ENCODE results near the gene EME2.

The EME2 gene

DNA sequence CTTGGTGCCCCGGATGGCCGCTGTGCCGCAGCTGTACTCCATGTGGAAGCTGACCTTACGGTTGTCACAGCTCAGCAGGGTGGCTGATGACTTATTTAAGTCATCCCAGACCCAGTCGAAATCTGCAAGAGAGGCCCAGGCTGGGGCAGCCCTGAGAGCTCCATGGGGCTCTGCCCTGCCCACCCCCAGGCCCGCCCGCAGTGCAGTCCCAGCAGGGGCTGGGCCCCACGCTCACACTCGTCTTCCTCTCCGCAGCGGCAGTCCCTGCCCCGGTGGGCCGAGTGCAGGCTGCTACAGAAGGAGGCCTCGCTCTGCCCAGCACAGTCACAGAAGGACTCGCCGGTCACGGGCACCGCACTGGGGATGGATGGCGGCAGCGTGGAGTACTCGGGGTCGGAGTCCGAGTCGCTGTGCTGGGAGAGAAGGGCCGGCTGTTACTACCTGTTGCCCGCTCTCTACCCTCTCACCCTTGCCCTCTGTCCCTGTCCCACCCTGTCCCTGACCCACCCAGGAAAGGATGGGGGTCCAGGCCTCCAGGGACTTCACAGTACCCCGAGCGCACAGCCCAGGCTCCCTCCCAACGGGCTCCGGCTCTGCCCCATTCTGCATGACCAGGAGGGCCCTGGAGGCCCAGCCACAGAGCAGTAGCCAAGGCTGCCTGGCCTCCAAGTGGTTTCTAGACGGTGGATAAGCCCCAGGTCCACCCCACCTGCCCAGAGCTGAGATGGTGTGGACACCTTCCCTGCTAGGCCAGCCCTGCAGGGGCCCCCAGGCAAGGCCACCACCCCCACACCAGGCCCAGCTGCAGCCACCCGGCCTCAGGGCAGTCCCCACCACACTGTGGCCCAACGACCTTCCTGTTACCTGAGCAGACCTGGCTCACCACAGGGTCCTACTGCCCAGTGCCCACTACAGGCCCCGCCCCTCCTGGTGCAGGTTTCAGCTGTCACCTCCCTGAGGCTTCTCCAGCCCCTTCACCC, 5.9 kb downstream of the EME2 start:
- no peak for DNase-seq (ENCODE audit: low spot score)

DNA sequence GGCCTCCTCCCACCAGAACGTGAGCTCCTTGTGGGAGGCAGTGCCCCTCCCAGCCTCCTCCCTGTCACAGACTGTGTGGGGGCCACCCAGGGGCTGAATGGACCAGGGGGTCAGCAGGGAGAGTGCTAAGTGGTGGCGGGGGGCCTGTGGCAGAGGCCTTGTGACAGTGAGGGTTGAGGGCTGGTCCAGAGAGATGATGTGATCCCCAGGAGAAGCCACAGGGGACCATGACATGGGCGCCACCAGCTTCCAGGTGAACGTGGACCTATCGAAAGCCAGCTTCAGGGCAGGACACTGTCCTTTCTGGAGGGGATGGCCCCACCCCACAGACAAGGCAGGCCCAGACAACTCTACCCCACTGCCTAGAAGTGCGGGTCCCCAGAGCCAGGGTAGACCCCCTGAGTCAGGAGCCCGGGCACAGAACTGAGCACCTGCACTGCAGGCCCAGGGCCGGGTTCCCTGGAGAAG, 6.7 kb downstream of the EME2 start:
- DNase-seq (ENCODE audit: low spot score): no peak

DNA sequence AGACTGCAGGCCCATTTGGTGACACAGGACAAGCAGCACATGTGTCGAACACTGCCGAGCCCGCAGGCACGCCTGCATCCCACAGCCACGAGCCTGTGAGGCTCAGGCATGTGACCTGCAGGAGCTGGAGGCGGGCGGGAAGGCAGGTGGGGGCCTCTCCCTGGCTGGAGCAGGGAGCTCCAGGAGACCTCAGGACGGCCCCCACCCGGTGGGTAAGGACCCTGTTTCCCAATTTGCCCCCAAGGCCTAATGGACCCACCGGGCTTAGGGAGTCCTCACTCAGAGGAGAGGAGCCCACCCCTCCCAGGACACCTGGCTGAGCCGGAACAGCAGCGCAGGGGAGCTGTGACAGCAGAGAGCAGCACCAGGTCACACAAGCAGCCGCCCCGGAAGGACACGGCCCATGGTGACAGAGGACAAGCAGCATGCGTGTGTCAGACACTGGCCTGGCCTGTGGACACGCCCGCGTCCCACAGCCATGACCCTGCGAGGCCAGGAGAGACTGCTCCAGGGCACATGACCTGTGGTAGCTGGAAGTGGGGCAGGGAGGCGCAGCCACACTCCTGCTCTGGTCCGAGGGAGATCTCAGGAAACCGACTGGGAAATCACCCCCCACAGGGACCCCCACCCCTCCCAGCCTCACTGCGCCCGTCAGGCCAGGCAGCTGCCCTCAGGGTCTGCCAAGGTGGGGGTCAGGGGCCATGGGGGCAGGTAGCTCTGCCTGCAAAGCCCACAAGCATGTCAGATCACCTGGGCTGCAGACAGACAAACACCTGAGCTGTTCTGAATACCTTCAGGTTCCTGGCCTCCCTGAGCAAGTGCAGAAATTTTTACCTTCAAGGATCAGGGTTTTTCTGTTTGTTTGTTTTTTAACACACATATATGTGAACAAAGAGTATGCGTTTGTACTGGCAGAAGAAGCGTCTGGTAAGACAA, 7.4 kb downstream of the EME2 start:
- no peak for DNase-seq (ENCODE audit: low spot score)

DNA sequence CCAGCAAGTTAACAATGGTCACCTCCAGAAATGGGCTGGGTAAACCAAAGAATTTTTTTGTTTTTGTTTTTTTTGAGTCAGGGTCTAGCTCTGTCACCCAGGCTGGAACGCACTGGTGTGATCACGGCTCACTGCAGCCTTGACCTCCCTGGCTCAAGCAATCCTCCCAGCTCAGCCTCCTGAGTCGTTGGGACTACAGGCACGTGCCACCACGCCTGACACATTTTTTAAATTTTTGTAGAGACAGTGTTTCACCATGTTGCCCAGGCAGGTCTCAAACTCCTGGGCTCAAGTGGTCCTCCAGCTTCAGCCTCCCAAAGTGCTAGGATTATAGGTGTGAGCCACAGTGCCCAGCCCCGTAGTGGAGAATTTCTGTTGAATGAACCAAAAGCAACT, 8.1 kb downstream of the EME2 start:
- no peak for DNase-seq (ENCODE audit: low spot score)

DNA sequence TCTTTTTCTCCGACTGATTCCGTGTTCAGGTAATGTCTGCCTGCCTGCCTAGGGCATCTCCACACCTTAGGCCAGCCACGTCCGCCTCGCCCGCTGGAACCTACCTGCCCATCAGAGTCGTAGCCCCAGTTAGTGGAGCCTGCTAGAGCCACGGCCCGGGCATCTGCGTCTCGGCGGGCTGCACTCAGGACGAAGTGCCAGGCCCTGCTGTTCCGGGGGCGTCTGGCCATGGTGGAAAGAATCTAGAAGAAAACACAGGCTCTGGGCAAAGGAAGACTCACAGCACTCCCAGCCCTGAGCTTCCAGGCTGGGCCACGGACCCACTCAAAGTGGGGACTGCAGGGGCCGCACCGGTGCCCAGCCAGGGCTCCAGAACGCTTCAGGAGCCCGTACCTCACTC, 8.6 kb downstream of the EME2 start:
- DNase-seq (ENCODE audit: low spot score): no peak

DNA sequence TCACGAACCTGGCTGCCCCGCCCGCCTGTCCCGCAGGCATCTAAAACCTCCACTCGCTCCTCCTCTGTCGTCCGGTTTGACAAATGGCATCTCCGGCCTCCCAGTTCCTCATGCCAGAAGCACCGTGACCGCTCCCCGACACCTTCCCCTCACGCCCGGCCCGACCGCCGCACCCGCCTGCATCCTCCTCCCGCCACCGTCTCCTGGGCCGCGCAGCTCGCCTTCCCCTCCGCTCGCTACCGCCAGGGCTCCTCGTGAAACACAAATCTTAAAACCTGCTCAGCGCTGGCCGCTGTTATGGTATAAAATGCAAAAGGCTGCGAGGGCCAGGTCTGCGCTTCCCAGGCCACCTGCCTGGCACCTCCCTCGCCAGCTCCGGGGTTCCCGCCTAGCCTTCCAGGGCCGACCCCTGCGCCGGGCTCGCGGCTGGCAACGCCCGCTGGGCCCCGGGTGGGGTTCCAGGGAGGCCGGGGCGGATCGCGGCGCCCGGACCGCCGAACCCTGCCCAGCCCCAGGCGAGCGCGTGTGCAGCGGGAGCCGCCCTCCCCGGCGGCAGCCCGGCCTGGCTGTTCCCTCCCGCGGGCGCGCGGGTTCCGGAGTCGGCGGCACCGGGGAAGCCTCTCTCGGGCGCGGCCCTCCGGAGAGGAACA, 9.3 kb downstream of the EME2 start:
- DNase-seq (ENCODE audit: low spot score): peak; percentile 50

DNA sequence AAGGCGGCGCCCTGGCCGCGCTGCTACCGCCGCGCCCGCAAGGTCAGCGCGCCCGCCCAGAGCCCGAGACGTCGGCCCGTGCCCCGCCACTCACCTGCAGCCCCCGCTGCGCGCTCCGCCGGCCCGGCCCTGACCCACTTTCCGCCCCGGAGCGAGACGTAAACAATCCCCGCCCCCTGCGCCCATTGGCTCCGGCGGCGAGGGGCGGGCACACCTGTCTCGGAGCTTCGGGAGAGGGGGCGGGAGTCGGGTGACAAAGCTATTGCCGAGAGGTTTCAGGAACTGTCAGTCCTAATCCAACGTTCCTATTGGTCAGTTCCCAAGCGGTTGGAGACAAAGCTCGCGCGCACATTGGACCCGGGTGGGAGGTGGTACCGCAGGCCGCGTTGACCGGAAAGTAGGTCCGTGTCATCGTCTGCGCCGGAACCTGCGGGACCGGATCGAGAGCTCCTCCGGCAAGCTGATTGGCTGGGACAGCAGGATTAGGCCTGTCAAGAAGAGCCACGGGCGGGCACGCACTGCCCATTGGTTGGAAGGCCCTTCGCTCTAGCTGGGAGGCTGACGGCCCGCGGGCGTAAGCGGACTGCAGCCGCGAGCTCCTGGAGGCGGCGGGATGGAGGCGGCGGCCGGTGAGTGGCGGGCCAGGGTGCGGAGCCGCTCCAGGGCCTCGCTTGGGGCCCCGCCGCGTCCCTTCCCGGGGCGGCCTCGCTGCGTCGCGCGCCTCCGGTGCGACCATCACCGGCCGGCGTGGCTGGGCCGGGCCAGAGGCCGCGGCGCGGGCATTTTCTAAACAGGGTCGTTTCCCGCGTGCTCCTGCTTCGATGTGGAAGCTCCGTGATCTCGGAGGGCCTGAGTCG, 10.0 kb downstream of the EME2 start, which contains the start of the genes NUBP2 and SPSB3:
TSS of gene NUBP2 (plus strand) at position 553 of the 857 bp plus-strand sequence. CDS start at position 614, 61 bp downstream.
TSS of gene SPSB3 (minus strand) at position 164 of the 857 bp plus-strand sequence. CDS start 1,088 bp downstream, outside the sequence.
- DNase-seq (ENCODE audit: low spot score): peak; percentile 99

DNA sequence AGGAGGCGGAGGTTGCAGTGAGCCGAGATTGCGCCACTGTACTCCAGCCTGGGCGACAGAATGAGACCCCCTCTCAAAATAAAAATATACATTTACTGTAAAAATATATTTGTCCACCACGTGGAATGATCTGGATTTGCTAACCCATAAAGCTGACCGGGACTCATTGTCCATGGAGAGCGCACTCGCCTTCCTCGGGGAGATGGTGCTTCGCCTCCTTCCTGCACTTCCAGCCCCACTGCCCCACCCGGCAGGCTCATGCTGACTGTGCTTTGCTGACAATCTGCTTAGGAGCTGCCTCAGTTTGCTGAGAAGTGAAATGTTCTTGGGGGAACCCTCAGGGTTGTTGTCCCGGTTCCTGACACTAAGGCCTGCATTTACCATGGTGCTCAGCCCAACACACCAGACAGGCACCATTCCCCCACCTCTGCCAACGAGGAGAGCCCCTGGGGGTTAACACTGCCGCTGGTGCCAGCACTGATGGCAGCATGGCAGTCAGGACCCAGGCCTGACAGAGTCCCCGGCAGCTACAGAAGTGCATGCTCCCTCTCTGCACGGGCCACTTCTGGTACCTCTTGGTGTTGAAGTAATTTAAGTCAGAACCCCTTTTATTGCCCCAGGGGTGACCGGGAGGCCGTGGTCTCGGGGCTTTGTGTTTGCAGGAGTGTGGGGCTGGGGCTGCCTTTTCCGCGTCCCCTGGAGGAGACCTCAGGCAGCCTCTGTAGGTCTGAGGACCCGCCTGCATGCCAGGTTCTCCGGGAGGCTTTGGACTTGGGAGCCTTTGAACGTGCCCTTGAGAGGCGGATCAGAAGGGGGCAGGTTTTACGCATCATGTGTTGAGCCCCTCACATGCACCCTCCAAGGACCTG, 12.6 kb downstream of the EME2 start:
- DNase-seq (ENCODE audit: low spot score): no peak

DNA sequence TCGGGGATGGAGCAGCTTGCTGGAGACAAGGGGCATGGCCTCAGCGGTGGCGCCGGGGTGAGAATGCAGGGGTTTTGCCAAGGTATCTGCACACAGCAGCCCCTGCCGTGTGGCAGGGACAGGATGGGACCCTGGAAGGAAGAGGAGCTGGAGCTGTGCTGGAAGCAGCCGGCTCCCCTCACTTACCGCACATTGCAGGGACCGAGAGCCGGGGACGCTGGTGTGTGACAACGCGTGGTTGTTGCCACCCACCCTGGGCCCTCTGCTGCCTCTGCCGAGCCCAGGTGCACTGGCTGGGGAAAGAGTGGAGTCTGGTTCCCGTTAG, 13.2 kb downstream of the EME2 start:
- no peak for DNase-seq (ENCODE audit: low spot score)

DNA sequence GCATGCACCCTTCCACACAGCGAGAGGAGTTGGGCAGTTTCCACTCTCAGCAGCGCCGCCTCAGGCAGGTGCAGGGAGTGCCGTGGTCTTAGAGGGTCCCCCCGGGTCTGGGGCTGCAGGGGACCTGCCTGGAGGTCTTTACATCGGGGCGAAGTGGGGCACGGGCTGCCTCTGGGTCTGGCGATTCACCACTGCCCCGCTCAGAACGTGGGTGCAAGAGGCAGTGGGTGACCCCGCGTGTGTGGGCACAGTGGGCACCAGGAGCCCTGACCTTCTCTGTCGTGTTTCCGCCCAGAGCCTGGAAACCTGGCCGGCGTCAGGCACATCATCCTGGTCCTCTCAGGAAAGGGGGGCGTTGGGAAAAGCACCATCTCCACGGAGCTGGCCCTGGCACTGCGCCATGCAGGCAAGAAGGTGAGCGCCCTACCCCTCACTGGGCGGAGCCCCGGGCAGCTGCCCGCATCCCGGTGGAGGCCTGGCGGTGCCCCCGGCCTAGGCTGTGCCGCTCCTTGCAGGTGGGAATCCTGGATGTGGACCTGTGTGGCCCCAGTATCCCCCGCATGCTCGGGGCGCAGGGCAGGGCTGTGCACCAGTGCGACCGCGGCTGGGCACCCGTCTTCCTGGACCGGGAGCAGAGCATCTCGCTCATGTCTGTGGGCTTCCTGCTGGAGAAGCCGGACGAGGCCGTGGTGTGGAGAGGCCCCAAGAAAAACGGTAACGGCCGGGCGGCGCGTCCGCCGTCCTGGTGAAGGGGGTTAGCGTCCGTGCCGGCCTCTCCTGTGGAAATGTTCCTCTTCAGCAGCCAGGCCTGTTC, 13.8 kb downstream of the EME2 start:
- DNase-seq (ENCODE audit: low spot score): no peak

DNA sequence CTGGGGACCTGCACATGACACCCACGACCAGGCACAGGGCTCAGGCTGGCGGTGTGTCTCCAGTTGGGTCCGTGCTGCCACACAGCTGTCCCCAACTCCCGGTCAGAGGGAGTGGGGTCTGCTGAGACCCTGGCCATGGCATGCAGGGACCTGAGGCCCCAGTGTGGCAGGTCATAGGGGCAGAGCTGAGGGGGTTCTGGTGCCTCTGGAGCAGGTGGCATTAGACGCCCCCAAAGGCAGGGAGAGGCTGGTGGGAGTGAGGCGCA, 14.4 kb downstream of the EME2 start:
- DNase-seq (ENCODE audit: low spot score): no peak

DNA sequence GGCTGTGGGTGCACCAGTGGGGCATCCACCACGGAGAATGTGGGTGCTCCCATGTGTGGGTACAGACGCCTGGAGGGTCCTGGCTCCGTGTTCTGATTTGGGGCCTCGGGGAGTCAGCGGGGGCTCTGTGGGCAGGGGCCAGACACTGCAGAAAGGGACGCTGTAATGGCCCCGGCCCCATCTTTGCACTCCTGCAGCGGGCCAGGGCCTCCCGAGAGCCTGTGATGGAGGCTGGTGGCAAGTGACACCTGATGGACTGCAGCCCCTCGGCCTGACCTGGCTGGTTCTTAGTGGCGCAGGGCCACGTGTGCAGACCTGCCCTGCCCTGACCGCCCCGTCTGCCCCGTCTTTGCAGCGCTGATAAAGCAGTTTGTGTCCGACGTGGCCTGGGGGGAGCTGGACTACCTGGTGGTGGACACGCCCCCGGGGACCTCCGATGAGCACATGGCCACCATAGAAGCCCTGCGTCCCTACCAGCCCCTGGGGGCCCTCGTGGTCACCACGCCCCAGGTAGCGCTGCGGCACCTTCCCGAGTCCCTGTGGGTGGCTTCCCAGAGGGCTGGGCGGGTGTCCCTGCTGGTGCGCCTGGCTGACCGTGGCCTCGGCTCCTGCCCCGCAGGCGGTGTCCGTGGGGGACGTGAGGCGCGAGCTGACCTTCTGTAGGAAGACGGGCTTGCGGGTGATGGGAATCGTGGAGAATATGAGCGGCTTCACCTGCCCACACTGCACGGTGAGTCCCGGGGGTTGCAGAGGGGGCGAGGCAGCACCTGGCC, 14.9 kb downstream of the EME2 start:
- no peak for DNase-seq (ENCODE audit: low spot score)

DNA sequence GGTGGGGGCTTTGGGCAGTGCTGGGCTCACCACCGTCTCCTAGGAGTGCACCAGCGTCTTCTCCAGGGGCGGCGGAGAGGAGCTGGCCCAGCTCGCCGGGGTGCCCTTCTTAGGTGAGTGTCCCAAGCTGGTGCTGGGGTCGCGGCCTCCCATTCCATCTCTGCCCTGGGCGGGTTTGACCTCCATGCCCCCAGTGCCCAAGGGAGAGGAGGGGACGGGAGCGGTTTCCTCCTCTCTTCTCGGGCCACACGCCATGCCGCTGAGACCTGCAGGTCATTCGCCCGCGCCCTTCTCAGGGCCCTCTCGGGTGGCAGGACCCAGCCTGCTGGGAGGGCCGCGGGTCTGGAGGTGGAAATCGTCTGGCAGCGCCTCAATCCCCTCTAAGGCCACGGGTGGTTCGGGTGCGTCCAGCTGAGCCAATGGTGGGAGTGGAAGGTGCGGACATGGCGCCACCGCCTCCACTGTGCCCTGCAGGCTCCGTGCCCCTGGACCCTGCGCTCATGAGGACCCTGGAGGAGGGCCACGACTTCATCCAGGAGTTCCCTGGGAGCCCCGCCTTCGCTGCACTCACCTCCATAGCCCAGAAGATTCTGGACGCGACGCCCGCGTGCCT, 15.6 kb downstream of the EME2 start:
- DNase-seq (ENCODE audit: low spot score): no peak

DNA sequence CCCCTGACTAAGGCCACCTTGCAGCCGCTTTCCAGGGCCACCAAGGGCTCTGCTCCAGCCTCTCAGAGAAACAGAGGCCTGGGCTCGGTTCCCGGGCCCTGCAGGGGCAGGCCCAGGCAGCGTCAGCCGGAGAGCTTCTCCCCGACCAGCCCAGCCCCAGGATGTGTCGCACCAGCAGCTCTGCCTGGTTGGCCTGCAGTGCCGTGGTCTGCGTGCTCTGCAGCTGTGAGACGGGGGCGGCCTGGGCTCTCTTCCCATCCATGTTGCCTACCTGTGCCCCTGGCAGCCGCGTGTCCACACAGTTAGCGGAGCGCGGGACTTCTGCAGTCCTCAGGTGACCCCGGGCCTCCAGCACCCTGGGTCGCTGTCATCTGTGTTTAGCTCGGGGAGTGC, 16.1 kb downstream of the EME2 start:
- no peak for DNase-seq (ENCODE audit: low spot score)

DNA sequence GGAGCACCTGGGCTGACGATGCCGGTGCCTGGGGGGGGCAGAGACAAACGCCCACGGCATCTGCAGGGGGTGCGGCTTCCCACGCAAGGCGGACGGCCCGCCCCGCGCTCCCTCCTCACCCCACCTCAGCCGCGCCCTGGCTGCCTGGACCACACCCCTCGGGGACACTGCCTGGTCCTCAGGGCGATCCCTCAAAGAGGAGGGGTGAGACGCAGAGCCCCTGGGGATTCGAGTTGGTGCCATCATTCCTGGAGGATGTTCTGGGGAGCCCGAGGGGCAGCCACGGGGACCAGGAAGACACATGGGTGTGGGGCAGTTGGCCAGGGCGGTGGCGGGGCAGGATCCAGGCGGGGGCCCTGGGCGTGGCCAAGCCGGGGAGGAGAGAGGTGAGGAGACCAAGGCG, 17.0 kb downstream of the EME2 start:
- DNase-seq (ENCODE audit: low spot score): no peak

DNA sequence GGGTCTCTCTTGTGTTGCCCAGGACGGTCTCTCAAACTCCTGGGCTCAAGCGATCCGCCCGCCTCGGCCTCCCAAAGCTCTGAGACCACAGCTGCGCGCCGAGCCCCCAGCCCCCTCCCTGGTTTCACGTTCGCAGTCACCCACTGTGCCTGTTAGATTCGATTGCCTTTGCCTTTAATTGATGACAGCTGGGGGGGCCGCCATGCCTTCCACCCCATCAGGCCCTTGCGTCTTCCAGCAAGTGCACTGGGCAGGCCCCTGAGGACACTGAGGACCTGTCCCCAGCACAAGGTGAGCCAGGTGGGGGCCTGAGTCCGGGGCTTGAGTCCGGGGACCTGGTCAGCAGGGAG, 17.6 kb downstream of the EME2 start:
- no peak for DNase-seq (ENCODE audit: low spot score)

DNA sequence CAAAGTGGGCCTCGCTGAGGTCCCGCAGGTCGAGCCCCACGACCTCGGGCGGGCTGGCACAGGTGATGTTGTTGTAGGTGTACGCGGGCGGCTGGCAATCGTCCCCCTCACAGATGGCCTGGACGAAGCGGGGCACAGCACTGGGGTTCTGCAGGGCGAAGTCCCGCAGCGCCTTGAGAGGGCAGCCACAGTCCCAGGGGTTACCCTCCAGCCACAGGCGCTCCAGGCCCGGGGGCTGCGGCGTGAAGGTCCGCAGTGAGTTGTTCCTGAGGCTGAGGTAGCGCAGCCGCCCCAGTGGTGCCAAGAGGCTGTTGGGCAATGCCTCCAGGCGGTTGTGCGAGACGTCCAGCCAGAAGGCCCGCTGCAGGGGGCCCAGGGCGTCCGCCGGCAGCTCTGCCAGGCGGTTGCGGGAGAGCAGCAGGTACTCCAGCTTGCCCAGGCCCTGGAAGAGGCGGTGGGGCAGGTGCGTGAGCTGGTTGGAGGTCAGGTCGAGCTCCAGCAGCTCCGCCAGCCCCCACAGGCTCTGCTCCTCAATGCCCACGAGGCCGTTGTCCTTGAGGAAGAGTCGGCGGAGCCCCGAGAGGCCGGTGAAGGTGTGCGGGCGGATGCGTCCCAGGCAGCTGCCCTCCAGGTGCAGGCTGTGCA, 18.1 kb downstream of the EME2 start:
- DNase-seq (ENCODE audit: low spot score): no peak

Measured in germinal center (tissue), 1 donor.